Brain microvascular endothelial cell (primary cell): ENCODE measurements around the gene LRP11.

Experiments used
- DNase-seq: peaks from one replicate; pipeline ENCODE4 v3.0.0-alpha.2; 2020
- H3K27ac ChIP-seq: fragments of 250-450 bp; sonication (Bioruptor Pico); 2 replicates; pipeline ENCODE4 v1.5.1; 2020; ENCODE audit warnings: mild to moderate bottlenecking, moderate library complexity
- H3K27me3 ChIP-seq: fragments of 250-450 bp; sonication (Bioruptor Pico); replicated peaks from 2 replicates; pipeline ENCODE4 v1.5.1; 2020; ENCODE audit warnings: mild to moderate bottlenecking
- H3K36me3 ChIP-seq: fragments of 250-450 bp; sonication (Bioruptor Pico); replicated peaks from 2 replicates; pipeline ENCODE4 v1.5.1; 2020; ENCODE audit warnings: mild to moderate bottlenecking
- H3K4me3 ChIP-seq: 2 replicates; pipeline ENCODE4 v1.5.1; 2011; ENCODE audit warnings: low read depth, mild to moderate bottlenecking, control low read depth, low read length, moderate library complexity
- in situ Hi-C: cut with HindIII; loops from 2 replicates; pipeline ENCODE4 v1.10.0; 2017; ENCODE audit warnings: low sequenced_read_pairs, low pct_ligation_motif_present
- TF ChIP-seq, protein P1 (sequence below): IDR thresholded peaks from 2 replicates; pipeline ENCODE4 v1.5.1; 2011; ENCODE audit warnings: low read depth, mild to moderate bottlenecking, moderate library complexity, low read length, control low read depth, inconsistent platforms; ENCODE audit errors: missing control alignments

LRP11 gene

DNA sequence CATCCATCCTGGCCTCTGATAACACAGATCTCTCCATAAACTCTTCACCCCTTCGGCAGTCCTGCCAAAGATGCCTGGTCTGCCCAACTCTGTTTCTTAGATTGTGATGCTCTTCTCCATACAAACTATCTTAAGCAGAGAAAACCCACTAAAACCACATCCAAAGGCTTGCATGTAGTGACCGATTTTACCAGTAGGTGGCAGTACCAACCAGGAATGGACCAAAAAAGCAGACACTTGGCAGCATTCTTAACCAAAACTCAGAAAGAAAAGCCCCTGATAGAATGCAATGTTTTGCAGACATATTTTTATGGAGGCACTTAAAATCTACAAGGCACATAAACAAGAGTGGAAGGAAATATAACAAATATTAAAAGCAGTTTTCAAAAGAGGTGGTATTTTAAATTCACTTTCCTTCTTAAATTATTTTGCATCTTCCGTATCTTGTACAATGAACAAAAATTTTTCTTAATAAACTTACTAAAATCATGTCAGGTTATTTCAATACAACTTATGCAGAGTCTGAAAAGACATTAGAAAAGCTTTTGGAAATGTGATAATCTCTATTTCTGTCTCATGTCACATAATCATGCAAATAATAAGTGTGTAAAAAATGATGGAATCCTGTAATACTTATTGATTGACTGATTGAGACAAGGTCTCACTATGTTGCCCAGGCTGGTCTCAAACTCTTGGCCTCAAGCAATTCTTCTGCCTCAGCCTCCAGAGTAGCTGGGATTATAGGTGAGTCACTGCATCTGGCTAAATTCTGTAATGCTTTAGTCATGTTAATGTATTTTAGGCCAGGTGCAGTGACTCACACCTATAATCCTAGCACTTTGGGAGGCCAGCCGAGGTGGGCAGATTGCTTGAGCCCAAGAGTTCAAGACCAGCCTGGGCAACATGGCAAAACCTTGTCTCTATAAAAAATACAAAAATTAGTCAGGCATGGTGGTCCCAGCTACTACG, 29.4 kb downstream of the LRP11 start:
- no peak overlapping the region for H3K4me3 ChIP-seq
- in situ Hi-C loops, result no loop called here
- DNase-seq, result no peak
- H3K27ac ChIP-seq, result no peak overlapping the region
- no peaks in the 10 kb centered on the region for H3K27me3 ChIP-seq
- peaks cover 2% of the 10 kb centered on the region for H3K36me3 ChIP-seq
- TF ChIP-seq, protein P1, sequence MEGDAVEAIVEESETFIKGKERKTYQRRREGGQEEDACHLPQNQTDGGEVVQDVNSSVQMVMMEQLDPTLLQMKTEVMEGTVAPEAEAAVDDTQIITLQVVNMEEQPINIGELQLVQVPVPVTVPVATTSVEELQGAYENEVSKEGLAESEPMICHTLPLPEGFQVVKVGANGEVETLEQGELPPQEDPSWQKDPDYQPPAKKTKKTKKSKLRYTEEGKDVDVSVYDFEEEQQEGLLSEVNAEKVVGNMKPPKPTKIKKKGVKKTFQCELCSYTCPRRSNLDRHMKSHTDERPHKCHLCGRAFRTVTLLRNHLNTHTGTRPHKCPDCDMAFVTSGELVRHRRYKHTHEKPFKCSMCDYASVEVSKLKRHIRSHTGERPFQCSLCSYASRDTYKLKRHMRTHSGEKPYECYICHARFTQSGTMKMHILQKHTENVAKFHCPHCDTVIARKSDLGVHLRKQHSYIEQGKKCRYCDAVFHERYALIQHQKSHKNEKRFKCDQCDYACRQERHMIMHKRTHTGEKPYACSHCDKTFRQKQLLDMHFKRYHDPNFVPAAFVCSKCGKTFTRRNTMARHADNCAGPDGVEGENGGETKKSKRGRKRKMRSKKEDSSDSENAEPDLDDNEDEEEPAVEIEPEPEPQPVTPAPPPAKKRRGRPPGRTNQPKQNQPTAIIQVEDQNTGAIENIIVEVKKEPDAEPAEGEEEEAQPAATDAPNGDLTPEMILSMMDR, result peak; percentile 86

GRCh38 chr6:149833651-149834050, 30.5 kb downstream of the LRP11 start:
- DNase-seq, result no peak
- Histone ChIP-seq H3K36me3 (peaks cover 2% of the 10 kb centered on the region), H3K27ac (no peak overlapping the region), H3K27me3 (no peaks in the 10 kb centered on the region), H3K4me3 (no peak overlapping the region)
- in situ Hi-C loops, result no loop called here
- TF ChIP-seq, protein P1, result no peak

DNA sequence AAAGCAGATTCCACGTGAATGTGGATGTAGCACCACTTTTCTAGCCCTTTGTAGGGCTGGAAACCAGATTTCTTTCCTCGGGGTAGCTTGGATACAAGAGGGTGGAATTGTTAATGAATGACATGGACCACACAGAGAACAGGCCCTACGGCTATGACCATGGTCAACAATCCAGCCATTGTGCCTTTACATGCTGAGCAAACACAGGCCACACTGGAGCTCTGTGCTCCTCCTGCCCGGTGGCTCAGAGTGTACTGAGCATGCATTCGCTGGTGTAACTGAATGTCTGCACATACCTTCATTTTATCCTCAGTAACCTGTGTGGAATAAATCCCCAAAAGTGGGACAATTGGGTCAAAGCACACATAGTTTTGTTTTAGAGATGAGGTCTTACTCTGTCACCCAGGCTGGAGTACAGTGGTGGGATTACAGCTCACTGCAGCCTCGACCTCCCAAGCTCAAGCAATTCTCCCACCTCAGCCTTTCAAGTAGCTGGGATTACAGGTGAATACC, 32.8 kb downstream of the LRP11 start:
- TF ChIP-seq, protein P1, result no peak
- no peak for DNase-seq
- Histone ChIP-seq H3K36me3 (peaks cover 2% of the 10 kb centered on the region), H3K4me3 (no peak overlapping the region), H3K27ac (no peak overlapping the region), H3K27me3 (no peaks in the 10 kb centered on the region)
- in situ Hi-C loops, result no loop called here

DNA sequence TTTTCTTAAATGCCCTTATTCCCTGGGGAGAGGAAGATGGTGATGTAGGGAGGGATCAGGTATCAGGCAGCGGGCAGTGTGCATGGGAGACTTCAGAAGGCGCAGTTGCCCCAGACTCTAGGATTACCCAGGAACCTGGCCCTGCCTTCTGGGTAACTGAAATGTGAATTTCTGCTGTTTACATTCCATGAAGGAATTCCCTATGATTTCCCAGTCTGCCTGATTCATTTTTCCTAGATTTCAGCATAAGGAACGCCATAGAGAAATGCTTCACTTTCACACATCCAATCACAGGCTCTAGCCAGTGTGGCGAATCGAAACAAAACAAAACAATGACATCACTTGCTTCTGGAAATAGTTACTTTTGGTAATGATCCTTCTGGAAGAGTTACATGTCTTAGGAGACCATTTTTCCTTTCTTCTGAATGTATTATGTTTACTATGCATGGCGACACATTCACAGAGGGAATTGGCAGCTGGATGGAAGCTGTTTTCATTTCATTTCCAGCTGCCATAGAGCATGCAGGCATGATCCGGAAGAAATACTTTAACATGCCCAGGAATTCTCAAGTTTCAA, 33.3 kb downstream of the LRP11 start:
- peak; percentile 47 for DNase-seq
- in situ Hi-C loops, result no loop called here
- no peaks in the 10 kb centered on the region for H3K36me3 ChIP-seq
- TF ChIP-seq, protein P1, result no peak
- H3K27me3 ChIP-seq, result no peaks in the 10 kb centered on the region
- no peak overlapping the region for H3K27ac ChIP-seq
- H3K4me3 ChIP-seq, result peak overlapping the region; percentile 15

DNA sequence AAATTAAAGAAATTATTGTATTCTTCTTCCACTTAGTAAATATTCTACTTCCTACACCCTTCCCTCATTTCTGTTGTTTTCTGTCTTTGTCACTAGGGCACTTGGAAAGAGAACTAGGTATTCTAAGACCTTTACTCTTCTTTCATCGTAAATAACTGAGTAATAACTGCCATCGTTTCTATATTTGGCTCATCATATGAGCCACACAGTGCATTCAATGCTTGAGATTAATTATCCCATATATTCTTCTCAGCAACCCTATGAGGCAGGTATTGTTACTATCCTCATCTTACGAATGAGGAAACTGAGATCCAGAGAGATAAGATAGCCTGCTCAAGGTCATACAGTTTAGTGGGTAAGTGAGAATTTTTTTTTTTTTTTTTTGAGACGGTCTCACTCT, 38.9 kb downstream of the LRP11 start:
- no peak overlapping the region for H3K4me3 ChIP-seq
- in situ Hi-C loops, result no loop called here
- no peak overlapping the region for H3K27ac ChIP-seq
- H3K36me3 ChIP-seq, result no peaks in the 10 kb centered on the region
- TF ChIP-seq, protein P1, result no peak
- no peak for DNase-seq
- H3K27me3 ChIP-seq, result no peaks in the 10 kb centered on the region
